Colonic mucosa (tissue), 4 donors: Measurements from ENCODE around the gene KLF6. TPM values are rescaled to one million over a fixed set of nuclear protein-coding genes. Genes with fewer than 3 reads are reported as not detected.
A peak's percentile ranks its signal among the peaks of the same experiment; 100 is the strongest.

Experiments
- DNase-seq: peaks from one replicate; pipeline ENCODE4 v3.0.0-alpha.2; 2020
- H3K27ac ChIP-seq: fragments of 200-600 bp; one replicate; pipeline ENCODE4 v1.8.0; 2021
- H3K27me3 ChIP-seq: fragments of 200-600 bp; one replicate; pipeline ENCODE4 v1.8.0; 2021
- H3K36me3 ChIP-seq: fragments of 200-600 bp; one replicate; pipeline ENCODE4 v1.8.0; 2021
- H3K4me1 ChIP-seq: fragments of 200-600 bp; one replicate; pipeline ENCODE4 v1.8.0; 2021; ENCODE audit warnings: mild to moderate bottlenecking
- H3K4me3 ChIP-seq: fragments of 200-600 bp; one replicate; pipeline ENCODE4 v1.8.0; 2021
- H3K9ac ChIP-seq, 2 donors: one replicate each; pipeline ENCODE4 v1.7.0; 2013; ENCODE audit warnings: control low read depth in 2 of 2, low read depth in 2 of 2, low read length in 2 of 2
- H3K9me3 ChIP-seq: fragments of 200-600 bp; one replicate; pipeline ENCODE4 v1.8.0; 2021
- intact Hi-C: fragments of 100-400 bp; cut with DNase I; formaldehyde crosslinking; loops from one replicate; pipeline ENCODE4 v1.14.1; 2022
- total RNA-seq, 2 donors: library from RNA; stranded (reverse); fragmentation: NEBNext Ultra II Directional in 1 of 2; extraction: Animal tissue kit (Norgen Biotek cat#: 25700) in 1 of 2; gene quantifications; one replicate each; pipeline ENCODE4 v1.2.1, GENCODE V29; 2021
- TF ChIP-seq, protein P1 (sequence below): fragments of 200-600 bp; IDR thresholded peaks from one replicate; pipeline ENCODE4 v1.8.0; 2022; ENCODE audit warnings: antibody characterized with exemption, mild to moderate bottlenecking
- donor health status: healthy.
- donor health status: DM: no; HTN: no; CAD: no.
- donor health status: DM: no; HTN: no; CAD: no.

Gene KLF6
- total RNA-seq, 2 donors from 2014 or later, result 106 to 299 TPM

DNA sequence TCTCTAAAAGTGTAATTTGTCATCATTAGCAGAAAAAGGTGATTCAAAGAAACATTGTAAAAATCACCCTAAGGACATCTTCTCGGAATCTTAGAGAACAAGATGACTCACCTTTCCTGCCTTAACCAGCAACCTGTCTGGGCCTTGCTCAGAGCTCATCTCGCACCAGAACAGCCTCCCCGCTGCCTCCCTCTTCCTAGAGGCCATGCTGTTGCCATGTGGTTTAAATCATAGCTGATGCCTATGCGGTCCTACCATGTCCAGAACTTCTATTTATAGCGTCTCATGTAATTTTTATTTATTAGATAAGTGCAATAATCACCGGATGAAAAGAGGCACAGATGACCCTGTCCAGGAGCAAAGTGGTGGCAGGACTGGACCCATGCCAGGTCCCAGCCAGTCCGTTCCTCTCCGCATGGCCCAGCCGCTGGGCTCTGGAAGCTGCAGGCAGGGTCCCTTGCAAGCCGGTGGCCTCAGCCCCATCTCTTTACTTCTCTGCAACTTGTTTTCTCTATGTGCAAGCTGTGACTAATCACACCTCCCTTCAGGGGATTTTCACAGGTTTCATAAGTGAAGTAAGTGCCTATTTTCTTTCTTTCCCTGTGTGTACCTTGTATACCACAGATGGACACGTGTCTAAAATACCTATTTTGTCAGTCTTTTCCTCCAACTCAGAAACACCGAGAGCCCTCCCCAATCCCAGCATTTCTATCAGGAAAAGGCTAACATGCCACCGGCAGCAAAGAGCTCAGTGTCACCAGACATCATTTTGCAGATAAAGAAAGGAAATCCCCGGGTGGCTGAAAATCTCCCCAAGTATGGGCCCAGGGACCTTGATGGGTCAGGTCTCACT, 27.1 kb downstream of the KLF6 start:
- no peak overlapping the region for H3K4me3 ChIP-seq
- no peaks in the 10 kb centered on the region for H3K36me3 ChIP-seq
- H3K27ac ChIP-seq, result peak overlapping the region; percentile 30
- no peaks in the 10 kb centered on the region for H3K27me3 ChIP-seq
- no peak overlapping the region for H3K9ac ChIP-seq
- intact Hi-C loops, result loop anchor here (10.0 kb wide), 1 partner anchor 513 kb away; no protein-coding TSS in a partner anchor
- TF ChIP-seq, protein P1, sequence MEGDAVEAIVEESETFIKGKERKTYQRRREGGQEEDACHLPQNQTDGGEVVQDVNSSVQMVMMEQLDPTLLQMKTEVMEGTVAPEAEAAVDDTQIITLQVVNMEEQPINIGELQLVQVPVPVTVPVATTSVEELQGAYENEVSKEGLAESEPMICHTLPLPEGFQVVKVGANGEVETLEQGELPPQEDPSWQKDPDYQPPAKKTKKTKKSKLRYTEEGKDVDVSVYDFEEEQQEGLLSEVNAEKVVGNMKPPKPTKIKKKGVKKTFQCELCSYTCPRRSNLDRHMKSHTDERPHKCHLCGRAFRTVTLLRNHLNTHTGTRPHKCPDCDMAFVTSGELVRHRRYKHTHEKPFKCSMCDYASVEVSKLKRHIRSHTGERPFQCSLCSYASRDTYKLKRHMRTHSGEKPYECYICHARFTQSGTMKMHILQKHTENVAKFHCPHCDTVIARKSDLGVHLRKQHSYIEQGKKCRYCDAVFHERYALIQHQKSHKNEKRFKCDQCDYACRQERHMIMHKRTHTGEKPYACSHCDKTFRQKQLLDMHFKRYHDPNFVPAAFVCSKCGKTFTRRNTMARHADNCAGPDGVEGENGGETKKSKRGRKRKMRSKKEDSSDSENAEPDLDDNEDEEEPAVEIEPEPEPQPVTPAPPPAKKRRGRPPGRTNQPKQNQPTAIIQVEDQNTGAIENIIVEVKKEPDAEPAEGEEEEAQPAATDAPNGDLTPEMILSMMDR, result no peak
- H3K9me3 ChIP-seq, result no peaks in the 10 kb centered on the region
- DNase-seq, result no peak
- no peaks in the 10 kb centered on the region for H3K4me1 ChIP-seq

DNA sequence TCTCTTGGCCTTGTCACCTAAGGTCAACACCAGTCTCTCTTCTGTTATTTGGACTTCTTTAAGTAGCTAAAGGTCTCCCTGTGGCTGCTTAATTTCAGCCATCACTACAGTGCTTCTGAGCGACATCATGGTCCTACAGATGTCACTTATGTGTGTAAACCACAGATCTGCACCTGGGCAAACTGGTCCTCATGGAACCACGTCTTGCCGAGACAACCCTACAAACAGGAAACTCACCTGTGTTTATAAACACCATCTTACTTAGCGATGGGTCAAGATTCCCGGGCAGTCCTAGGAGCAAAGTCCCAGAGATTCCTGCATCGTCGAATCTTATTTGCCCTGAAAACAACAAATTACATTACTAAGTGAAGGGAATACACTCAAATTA, 27.8 kb downstream of the KLF6 start:
- Histone ChIP-seq H3K27ac (peak overlapping the region; percentile 30), H3K27me3 (no peaks in the 10 kb centered on the region), H3K4me3 (no peak overlapping the region), H3K4me1 (no peaks in the 10 kb centered on the region), H3K9ac (no peak overlapping the region), H3K9me3 (no peaks in the 10 kb centered on the region), H3K36me3 (no peaks in the 10 kb centered on the region)
- TF ChIP-seq, protein P1, result no peak
- no peak for DNase-seq
- intact Hi-C loops, result loop anchor here (10.0 kb wide), 1 partner anchor 512 kb away; no protein-coding TSS in a partner anchor

DNA sequence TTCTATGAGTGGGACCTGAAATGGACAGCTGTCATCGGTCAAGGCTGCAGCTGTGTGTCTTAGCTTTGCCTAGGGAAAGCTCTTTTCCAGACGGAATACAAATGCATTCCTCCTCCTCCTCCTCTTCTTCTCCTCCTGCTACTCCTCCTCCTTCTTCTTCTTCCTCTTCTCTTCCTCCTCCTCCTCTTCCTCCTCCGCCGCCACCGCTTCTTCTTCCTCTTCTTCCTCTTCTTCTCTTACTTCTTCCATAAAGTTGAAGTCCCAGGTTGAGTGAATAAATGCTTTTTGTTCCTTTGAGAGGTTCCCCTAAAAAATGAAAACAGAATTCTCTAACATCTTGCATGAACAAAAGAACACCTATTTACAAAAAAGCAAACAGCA, 28.7 kb downstream of the KLF6 start:
- H3K9me3 ChIP-seq, result no peaks in the 10 kb centered on the region
- TF ChIP-seq, protein P1, result no peak
- no peaks in the 10 kb centered on the region for H3K4me1 ChIP-seq
- intact Hi-C loops, result loop anchor here (10.0 kb wide), 1 partner anchor 512 kb away; no protein-coding TSS in a partner anchor
- DNase-seq, result no peak
- no peaks in the 10 kb centered on the region for H3K27me3 ChIP-seq
- H3K36me3 ChIP-seq, result no peaks in the 10 kb centered on the region
- H3K27ac ChIP-seq, result no peak overlapping the region
- no peak overlapping the region for H3K4me3 ChIP-seq
- no peak overlapping the region for H3K9ac ChIP-seq

DNA sequence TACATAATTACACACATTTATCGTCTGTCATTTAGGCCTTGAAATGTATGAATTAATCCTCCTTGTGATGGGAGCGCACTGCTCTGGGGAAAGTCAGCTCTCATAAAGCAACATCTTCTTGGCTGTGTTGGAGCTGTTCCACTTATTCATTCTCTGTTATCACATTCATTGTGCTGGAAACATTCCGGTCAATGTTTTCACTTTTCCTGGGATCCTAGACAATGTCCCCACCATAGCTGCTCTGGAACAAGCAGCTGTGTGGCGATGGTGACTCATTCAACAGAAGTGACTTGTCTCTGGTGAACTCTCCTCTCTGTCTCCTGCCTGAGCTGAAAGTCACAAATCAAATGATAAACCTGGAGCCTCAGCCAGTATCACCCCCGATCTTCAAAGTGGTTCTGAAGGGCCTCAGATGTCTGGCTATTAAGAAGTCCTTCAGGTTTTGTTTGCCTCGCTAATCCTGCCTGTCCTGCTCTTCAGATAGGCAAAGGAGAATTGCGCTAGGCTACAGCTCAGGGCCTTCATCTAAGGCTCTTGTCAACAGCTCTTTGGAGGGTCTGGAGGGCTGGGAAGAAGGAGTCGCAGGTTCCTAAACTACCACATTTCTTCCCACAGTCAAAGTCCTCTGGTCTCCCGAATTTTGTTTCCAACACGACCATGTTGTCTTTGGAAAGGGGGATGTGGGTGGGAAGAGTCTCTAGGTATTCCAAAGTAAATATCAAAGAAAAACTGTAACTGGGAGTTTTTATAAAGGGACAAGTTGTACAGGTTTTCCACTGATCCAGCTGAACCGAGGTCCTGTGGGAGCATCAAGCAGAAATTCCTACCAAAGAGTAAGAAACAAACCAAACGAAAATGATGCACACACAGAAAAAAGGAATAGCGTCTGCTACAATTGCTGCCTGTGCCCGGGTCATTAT, 29.3 kb downstream of the KLF6 start:
- no peak for DNase-seq

More for the DNA sequence above, 29.3 kb downstream of the KLF6 start:
- TF ChIP-seq, protein P1, result no peak
- Histone ChIP-seq H3K27me3 (no peaks in the 10 kb centered on the region), H3K4me3 (no peak overlapping the region), H3K36me3 (no peaks in the 10 kb centered on the region), H3K27ac (no peak overlapping the region), H3K4me1 (no peaks in the 10 kb centered on the region), H3K9me3 (no peaks in the 10 kb centered on the region), H3K9ac (no peak overlapping the region)
- intact Hi-C loops, result loop anchor here (10.0 kb wide), 1 partner anchor 511 kb away; no protein-coding TSS in a partner anchor
